Natural killer cell (primary cell): Measurements from ENCODE around the gene CERK. TPM values are rescaled to one million over a fixed set of nuclear protein-coding genes. Genes with fewer than 3 reads are reported as not detected.

Source experiments
- ATAC-seq, 3 donors: fragments of 150-1000 bp in 2 of 3; fragments of 200-7000 bp in 1 of 3; cut with Tn5 transposase; 1 replicate in 1 of 3; 2 replicates in 2 of 3; pipeline ENCODE4 v1.10.0; 2021; ENCODE audit warnings: mild to moderate bottlenecking in 2 of 3, moderate library complexity in 2 of 3
- DNase-seq, 2 donors: peaks; one replicate each; pipeline versions ENCODE4 v3.0.0 to v3.0.0-alpha.2; 2013 to 2021; ENCODE audit warnings: mixed read lengths in 1 of 2
- H3K27ac ChIP-seq: one replicate; pipeline ENCODE4 v1.5.1; 2013; ENCODE audit warnings: mild to moderate bottlenecking, low read length
- H3K27me3 ChIP-seq: one replicate; pipeline ENCODE4 v1.6.1; 2013; ENCODE audit warnings: low read length; ENCODE audit not compliant: control insufficient read depth, insufficient read depth
- H3K36me3 ChIP-seq: one replicate; pipeline ENCODE4 v1.6.1; 2013; ENCODE audit warnings: low read length; ENCODE audit not compliant: control insufficient read depth, insufficient read depth
- H3K4me1 ChIP-seq: one replicate; pipeline ENCODE4 v1.6.1; 2013; ENCODE audit warnings: low read length; ENCODE audit not compliant: control insufficient read depth, insufficient read depth
- H3K4me3 ChIP-seq: one replicate; pipeline ENCODE4 v1.5.1; 2013; ENCODE audit warnings: low read length
- H3K9me3 ChIP-seq: one replicate; pipeline ENCODE4 v1.6.1; 2013; ENCODE audit warnings: low read length; ENCODE audit not compliant: control insufficient read depth, insufficient read depth
- H3K27ac Mint-ChIP-seq, 2 donors: one replicate each; pipeline ENCODE4 v1.8.0; 2022; ENCODE audit warnings: mild to moderate bottlenecking in 2 of 2, mixed read lengths in 2 of 2, moderate library complexity in 1 of 2
- H3K27me3 Mint-ChIP-seq, 2 donors: one replicate each; pipeline ENCODE4 v1.8.0; 2022; ENCODE audit warnings: low read depth in 2 of 2, mixed read lengths in 2 of 2
- H3K36me3 Mint-ChIP-seq: one replicate; pipeline ENCODE4 v1.8.0; 2022; ENCODE audit warnings: mixed read lengths
- H3K4me1 Mint-ChIP-seq, 2 donors: one replicate each; pipeline ENCODE4 v1.8.0; 2022; ENCODE audit warnings: mixed read lengths in 2 of 2
- H3K4me3 Mint-ChIP-seq: one replicate; pipeline ENCODE4 v1.8.0; 2022; ENCODE audit warnings: mild to moderate bottlenecking, moderate library complexity, mixed read lengths
- H3K9me3 Mint-ChIP-seq, 2 donors: one replicate each; pipeline ENCODE4 v1.8.0; 2022; ENCODE audit warnings: mixed read lengths in 2 of 2
- CTCF ChIP-seq: fragments of 200-600 bp; IDR thresholded peaks from one replicate; pipeline ENCODE4 v1.8.0; 2022; ENCODE audit warnings: antibody characterized with exemption
- WGBS: methylation state at CpG from one replicate; pipeline ENCODE4 v1.1.7; 2013; ENCODE audit warnings: missing lambda C conversion rate; ENCODE audit not compliant: insufficient coverage; 5-methylcytosine and 5-hydroxymethylcytosine counted together
- intact Hi-C: fragments of 100-400 bp; cut with micrococcal nuclease; formaldehyde crosslinking; loops from one replicate; pipeline ENCODE4 v1.14.2; 2022
- total RNA-seq, 4 donors: library from RNA; stranded (reverse); fragments of 120-200 nt in 1 of 4; gene quantifications; one replicate each; pipeline versions ENCODE4 v1.2.3 to v1.2.4, GENCODE V29; 2013 to 2022

CERK gene
- total RNA-seq, 3 donors from 2014 or later (not counting 1 experiment from before 2014, with no cell fraction given), result 50.0 to 71.2 (median 55.6) TPM

DNA sequence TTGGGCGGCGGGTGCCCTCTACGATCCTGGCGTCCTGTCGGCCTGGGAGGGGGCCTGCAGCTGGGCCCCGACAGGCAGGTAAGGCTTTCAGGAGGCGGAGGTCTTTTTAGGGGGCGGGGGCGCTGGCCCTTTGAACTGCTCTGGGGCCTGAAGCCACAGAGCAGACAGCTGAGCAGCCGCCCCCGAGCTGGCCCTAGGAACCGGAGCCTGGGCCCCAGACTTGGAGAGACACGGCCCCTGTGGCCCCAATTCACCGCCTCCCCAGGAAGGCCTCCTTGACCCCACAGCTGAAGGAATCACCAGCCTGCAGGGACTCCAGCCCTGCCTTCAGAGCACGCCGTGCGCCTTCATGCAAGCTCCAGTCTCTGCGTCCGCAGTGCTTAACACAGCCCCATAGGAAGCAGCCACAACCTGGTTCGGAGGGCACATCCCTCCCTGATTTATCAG is 618 bp upstream of the CERK start:
- peak overlapping the region; percentile 87 for H3K4me3 Mint-ChIP-seq
- no peaks in the 10 kb centered on the region for H3K27me3 ChIP-seq
- intact Hi-C loops, result loop anchor here (1.0 kb wide), 2 partner anchors 24 to 65 kb away; partner anchors contain the start of gene TBC1D22A
- H3K4me1 ChIP-seq, result peaks cover 46% of the 10 kb centered on the region
- ATAC-seq (no peak), DNase-seq (peak in 1 of 2 donors; percentile 28)
- H3K9me3 Mint-ChIP-seq, result no peaks in the 10 kb centered on the region
- peak overlapping the region; percentile 39 for H3K4me3 ChIP-seq
- peak overlapping the region; percentile 76 to 81 for H3K27ac Mint-ChIP-seq
- H3K9me3 ChIP-seq, result no peaks in the 10 kb centered on the region
- peaks cover 37 to 49% of the 10 kb centered on the region in 2 donors for H3K4me1 Mint-ChIP-seq
- H3K36me3 ChIP-seq, result no peaks in the 10 kb centered on the region
- WGBS, result 20% methylated on average over 20 of the region's 20 CpGs
- H3K27me3 Mint-ChIP-seq, result no peaks in the 10 kb centered on the region
- no peaks in the 10 kb centered on the region for H3K36me3 Mint-ChIP-seq
- no peak for TF ChIP-seq CTCF
- peak overlapping the region; percentile 57 for H3K27ac ChIP-seq

GRCh38 chr22:46737105-46737975 is 712 bp downstream of the CERK start:
- ATAC-seq, result peak; percentile 13 to 42 (median 36)
- H3K27ac ChIP-seq, result peak overlapping the region; percentile 85

GRCh38 chr22:46736705-46737104 is 1.3 kb downstream of the CERK start:
- TF ChIP-seq CTCF, result no peak
- Mint-ChIP-seq H3K4me1 (peaks cover 40 to 51% of the 10 kb centered on the region in 2 donors), H3K4me3 (peak overlapping the region; percentile 99), H3K9me3 (no peaks in the 10 kb centered on the region), H3K27ac (peak overlapping the region; percentile 92 to 94), H3K36me3 (no peaks in the 10 kb centered on the region), H3K27me3 (no peaks in the 10 kb centered on the region)
- Histone ChIP-seq H3K36me3 (peaks cover 5% of the 10 kb centered on the region), H3K27me3 (no peaks in the 10 kb centered on the region), H3K27ac (peak overlapping the region; percentile 85), H3K4me3 (peak overlapping the region; percentile 44), H3K4me1 (peaks cover 50% of the 10 kb centered on the region), H3K9me3 (no peaks in the 10 kb centered on the region)
- intact Hi-C loops, result no loop called here
- 56% methylated on average over 8 of the region's 8 CpGs for WGBS
- ATAC-seq (no peak), DNase-seq (no peak)

More at GRCh38 chr22:46737105-46737975, 712 bp downstream of the CERK start:
- Mint-ChIP-seq H3K4me1 (peaks cover 37 to 49% of the 10 kb centered on the region in 2 donors), H3K27me3 (no peaks in the 10 kb centered on the region), H3K4me3 (peak overlapping the region; percentile 99), H3K9me3 (no peaks in the 10 kb centered on the region), H3K27ac (peak overlapping the region; percentile 92 to 94), H3K36me3 (no peaks in the 10 kb centered on the region)
- no peaks in the 10 kb centered on the region for H3K27me3 ChIP-seq
- peak overlapping the region; percentile 44 for H3K4me3 ChIP-seq
- peaks cover 46% of the 10 kb centered on the region for H3K4me1 ChIP-seq
- no peaks in the 10 kb centered on the region for H3K36me3 ChIP-seq
- peak; percentile 36 to 68 for DNase-seq
- WGBS, result 4% methylated on average over 53 of the region's 53 CpGs
- TF ChIP-seq CTCF, result no peak
- intact Hi-C loops, result no loop called here
- H3K9me3 ChIP-seq, result no peaks in the 10 kb centered on the region
